LoVo (cell line): ENCODE measurements around the gene RICTOR.
"Not testable (repeated sequence)": the region's sequence is repeated elsewhere in the genome, so short reads cannot be mapped to it uniquely, and the experiment has no call there.

Experiments used
- DNase-seq: peaks from one replicate; pipeline ENCODE4 v3.0.0-alpha.2; 2016; ENCODE audit warnings: low spot score

The RICTOR gene

DNA sequence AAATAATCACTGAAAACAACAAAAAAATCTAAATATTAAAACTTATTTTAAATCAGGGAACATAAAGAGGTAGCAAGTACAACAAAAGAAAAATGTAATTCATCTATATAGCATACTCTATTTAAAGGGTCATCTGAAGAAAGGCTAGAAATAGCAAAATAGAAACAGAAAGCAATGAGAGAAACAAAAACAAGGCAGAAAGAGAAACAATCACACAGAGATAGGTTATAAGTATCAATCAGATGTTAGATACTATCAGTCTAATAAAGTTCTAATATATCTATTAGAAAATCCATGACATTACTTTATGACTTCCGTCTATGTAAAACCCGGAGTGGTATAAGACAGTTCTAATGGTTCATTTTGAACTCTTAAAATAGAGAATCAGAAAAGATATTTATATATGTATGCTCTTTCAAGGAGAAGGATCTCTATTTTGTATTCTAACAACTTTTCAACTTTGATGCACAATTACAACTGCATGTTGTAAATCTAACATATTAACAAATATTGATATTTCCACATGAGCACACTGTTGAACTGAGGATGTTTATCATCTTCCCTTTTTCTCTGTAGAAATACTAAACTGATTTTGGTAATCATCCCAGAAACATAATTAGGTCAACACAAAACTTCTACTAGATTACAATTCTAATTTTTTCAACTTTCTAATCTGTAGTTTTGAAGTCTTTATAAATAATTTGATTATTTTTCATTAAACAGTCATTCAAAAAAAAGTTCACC, 15.8 kb downstream of the RICTOR start:
- no peak for DNase-seq

GRCh38 chr5:39057734-39058133, 16.5 kb downstream of the RICTOR start:
- DNase-seq, result no peak

DNA sequence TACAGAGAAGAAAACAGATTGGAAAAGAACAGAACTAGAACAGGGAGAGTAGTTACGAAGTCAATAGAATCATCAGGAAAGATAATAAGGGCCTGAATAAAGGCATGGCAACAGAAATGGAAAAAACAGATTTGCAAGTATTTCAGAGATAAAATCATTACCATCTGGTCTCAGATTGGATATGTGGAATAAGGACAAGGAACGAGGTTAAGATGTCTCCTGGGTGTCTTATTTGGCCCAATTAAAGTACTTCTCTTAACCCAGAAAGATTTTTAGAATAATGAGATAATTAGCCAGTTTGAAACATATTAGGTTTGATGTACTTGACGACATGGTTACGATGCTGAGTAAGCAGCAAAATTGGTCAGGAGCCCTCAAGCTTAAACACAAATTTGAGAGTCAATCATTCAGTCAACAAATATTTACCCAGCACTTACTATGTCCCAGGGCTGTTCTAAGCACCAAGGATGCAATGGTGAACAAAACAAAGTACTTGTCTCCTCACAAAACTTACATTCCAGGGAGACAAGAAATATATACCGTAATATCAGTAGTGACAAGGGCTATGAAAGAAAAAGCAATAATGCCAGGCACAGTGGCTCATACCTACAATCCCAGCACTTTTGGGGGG, 18.3 kb downstream of the RICTOR start:
- DNase-seq, result no peak

DNA sequence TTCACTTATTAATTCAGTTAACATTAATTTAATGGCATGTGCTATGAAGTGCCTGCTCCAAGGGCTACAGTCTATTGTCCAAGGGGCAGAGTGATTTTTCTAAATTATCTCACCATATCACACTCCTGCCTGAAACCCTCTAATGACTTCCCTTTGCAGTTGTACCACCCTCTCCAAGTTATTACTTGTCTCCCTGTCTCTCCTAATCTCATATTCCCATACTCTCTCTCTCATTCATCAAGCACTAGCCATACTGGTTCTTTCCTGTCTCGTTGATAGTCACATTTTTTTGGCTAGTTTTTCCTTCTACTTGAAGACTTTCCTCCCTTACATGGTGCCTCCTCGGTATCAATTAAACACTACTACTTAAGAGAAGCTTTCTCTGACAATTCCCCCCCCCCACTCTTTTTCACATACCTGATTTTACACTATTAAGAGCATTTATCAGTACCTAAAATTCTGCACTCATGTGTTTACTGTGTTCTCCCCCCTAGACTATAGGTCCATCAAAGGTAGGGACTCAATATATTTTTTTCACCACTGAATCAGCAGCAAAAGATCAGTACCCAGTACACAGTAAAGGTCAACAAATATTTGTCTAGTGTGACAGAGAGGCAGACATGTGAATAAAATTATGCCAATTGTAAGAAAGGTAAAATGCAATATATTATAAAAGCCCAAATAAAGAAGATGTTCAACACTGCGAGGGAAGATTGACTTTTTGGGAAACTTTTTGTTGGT, 19.0 kb downstream of the RICTOR start:
- no peak for DNase-seq

DNA sequence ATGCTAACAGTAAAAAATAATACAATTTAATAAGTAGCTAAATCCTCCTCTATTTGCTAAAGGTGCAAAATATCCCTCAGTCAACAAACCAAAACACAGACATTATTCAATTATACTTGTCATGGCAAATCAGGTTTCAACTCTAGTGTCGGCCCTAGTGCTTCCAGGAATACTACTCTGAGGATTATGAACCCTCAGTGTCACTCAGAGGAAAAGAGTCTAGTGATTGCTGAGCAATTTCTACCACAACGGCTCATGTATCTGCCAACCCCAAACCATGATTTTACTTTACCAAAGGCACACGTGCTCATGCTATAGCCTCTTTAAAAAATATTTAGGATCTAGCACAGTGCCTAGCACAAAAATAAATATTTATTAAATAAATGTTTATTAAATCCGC, 21.0 kb downstream of the RICTOR start:
- DNase-seq, result no peak

GRCh38 chr5:39052141-39052540, 22.1 kb downstream of the RICTOR start:
- DNase-seq, result no peak

DNA sequence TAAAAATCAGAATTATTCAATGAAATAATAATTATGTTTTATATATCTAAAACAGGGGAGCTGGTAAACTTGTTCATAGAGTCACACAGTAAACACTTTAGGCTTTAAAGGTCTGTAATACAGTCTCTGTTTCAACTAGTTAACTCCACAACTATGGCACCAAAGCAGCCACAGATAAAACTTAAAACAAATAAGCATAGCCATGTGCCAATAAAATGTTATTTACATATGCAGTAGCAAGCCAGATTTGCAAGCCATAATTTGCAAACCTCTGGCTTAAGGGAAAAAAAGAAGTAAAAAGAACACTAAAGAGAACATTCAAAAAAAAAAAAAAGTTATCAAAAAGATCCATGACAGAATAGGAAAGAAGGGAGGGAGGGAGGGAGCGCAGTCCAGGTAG, 24.9 kb downstream of the RICTOR start:
- DNase-seq, result no peak

DNA sequence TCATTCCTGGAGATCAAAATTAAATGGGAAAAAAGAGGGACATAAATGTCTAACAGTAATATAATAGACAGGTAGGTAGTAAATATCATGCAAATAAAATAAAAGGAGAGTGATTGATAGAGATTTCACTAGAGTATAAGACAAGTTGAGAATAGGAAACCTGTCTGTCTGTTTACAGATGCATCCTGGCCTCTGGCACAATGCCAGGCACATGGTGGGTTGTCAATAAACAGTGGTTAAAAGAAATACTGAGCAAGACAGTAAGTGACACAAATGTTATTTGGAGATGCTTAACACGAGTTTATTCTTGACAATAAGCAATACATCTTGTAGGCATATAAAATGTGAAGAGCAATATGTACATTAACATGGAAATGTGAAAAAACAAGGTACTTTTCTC, 33.3 kb downstream of the RICTOR start:
- DNase-seq, result no peak

DNA sequence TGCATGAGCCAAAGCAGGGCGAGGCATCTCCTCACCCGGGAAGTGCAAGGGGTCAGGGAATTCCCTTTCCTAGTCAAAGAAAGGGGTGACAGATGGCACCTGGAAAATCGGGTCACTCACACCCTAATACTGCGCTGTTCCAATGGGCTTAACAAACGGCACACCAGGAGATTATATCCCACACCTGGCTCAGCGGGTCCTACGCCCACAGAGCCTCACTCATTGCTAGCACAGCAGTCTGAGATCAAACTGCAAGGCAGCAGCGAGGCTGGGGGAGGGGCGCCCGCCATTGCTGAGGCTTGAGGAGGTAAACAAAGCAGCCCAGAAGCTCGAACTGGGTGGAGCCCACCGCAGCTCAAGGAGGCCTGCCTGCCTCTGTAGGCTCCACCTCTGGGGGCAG, 39.7 kb downstream of the RICTOR start:
- not testable (repeated sequence) for DNase-seq

DNA sequence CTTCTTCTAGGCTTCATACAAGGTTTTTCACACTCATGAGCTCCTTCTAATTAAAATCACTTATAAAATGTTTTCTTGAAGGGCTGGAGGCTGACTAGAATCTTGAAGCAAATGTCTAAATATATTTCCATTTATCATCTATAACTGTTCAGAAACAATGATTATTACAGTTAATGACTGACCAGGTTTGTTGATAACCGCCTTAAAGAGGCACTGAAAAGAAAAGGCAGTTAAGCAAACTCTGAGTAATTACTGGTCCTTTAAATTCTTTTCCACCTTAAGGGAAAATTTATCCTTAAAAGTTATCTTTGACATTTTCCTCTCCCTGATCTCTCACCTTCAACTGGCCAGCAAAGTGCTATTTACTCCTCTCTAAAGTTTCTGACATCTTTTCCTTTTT, 43.2 kb downstream of the RICTOR start:
- no peak for DNase-seq

DNA sequence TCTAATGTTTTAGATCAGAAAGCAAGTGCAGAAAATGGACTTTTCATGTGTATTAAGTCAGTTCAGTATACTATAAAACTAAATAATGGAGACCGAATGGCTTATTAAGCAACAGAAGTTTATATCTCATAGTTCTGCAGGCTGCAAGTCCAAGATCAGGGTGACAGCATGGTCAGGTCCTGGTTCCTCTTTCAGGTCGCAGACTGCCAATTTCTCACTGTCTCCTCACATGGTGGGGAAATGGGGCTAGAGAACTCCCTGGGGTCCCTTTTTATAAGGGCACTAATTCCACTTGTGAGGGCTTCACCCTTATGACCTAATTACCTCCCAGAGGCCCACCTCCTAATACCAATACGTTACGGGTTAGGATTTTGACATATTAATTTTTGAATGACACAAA, 48.7 kb downstream of the RICTOR start:
- DNase-seq, result no peak

GRCh38 chr5:39024884-39025283, 49.3 kb downstream of the RICTOR start:
- no peak for DNase-seq

- no peak for DNase-seq
These were observed 50.2 kb downstream of the RICTOR start for GRCh38 chr5:39024005-39024404.

DNA sequence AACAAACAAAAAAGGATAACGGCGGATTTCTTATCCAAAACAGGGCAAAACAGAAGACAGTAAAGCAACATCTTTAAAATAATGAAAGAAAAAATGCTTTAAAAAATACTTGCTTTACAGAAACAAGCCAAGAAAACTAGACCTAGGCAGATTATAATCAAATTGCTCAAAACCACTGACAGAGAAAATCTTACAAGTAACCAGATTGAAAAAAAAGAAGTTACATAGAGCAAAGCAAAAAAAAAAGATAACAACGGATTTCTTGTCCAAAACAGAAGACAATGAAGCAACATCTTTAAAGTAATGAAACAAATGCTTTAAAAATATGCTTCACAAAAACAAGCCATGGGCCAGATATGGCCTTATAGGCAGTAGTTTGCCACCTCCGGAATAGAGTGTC, 51.1 kb downstream of the RICTOR start:
- no peak for DNase-seq

- DNase-seq, result no peak
These were observed 52.0 kb downstream of the RICTOR start for GRCh38 chr5:39022151-39022550.

- no peak for DNase-seq
These were observed 52.8 kb downstream of the RICTOR start for GRCh38 chr5:39021413-39021812.

DNA sequence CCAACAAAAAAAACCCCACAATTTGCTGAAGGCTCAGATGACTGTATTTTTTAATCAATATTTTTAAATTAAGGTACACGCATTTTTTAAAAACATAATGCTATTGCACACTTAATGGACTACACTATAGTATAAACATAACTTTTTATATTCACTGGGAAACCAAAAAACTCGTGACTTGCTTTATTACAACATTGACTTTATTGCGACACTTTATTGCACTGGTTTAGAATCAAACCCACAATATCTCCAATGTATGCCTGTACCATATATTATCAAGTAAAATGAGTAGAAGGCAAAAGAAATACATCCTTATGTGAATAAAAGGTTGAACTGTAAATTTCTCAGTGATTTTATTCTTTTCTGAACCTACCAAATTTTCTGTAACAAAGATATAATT, 53.7 kb downstream of the RICTOR start:
- no peak for DNase-seq

- DNase-seq, result no peak
These were observed 54.9 kb downstream of the RICTOR start for GRCh38 chr5:39019254-39019653.

DNA sequence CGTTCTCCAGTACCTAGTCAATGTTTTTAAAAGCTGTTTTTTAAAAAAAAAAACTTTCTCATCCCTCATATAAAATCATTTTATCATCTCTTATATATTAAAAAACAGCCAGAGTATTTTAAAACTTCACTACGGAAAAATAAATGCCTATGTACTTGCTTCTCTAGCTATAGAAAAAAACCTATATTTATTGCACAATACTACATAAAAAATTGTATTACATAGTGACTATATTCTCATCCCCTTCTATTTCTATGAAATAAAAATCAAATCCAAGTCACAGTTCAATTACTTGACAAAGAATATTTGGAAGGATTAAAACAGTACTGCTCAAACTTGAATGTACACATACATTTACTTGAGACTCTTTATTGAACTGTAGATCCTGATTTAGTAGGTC, 56.7 kb downstream of the RICTOR start:
- no peak for DNase-seq

DNA sequence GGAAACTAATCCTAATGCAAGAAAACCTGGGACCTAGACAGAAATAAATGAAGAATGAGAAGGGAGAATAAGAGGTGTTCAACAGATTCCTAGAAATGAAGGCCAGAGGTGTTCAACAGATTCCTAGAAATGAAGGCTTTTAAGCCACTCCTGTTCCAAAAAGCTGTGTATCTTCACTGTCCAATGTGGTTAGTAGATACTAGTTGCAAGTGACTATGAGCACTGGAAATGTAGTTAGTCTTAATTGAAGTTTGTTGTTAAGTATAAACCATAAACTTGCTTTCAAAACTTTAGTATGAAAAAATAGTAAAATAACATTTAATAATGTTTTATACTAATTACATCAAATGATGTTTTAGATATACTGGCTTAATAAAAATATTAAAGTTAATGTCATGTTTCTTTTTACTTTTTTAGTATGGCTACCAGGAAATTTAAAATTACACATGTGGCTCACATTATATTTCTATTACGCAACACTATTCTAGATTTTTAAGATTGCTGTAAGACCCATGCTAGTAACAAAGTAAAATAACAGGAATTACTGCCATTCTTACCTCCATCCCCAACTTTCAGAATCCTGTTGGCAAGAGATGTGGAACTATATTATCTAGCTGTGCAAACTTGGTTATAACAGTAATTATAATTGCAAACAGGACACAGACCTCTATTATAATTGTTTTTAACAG, 57.5 kb downstream of the RICTOR start:
- no peak for DNase-seq

GRCh38 chr5:39015743-39016586, 58.2 kb downstream of the RICTOR start:
- peak; percentile 51 for DNase-seq

- DNase-seq, result no peak
These were observed 59.6 kb downstream of the RICTOR start for GRCh38 chr5:39014561-39014960.
